A549 (cell line): ENCODE measurements around the gene SLC35F4.

Experiments used
- BCL3 ChIP-seq: fragments of >200 bp; sonication (Bioruptor Twin); formaldehyde crosslinking; IDR thresholded peaks from 3 replicates; pipeline ENCODE4 v1.6.1; 2016
- CTCF ChIP-seq: fragments of >200 bp; sonication (Bioruptor Twin); formaldehyde crosslinking; IDR thresholded peaks from 3 replicates; pipeline ENCODE4 v1.5.1; 2016
- FOSL2 ChIP-seq, 2 experiments: fragments of 450-650 bp in 1 of 2; fragments of >200 bp in 1 of 2; sonication (Bioruptor Twin) in 1 of 2; formaldehyde crosslinking; IDR thresholded peaks; 2 replicates each; pipeline versions ENCODE4 v1.5.0 to v1.6.1; 2016 to 2020; ENCODE audit warnings: mild to moderate bottlenecking in 1 of 2, moderate library complexity in 1 of 2
- RAD21 ChIP-seq, 2 experiments: fragments of >200 bp in 1 of 2; sonication (Bioruptor Twin) in 1 of 2; formaldehyde crosslinking in 1 of 2; IDR thresholded peaks in 1 of 2; conservative IDR thresholded peaks in 1 of 2; 2 replicates in 1 of 2; 3 replicates in 1 of 2; pipeline ENCODE4 v1.6.1; 2012 to 2018; ENCODE audit warnings: inconsistent platforms in 1 of 2
- SMC3 ChIP-seq: fragments of >200 bp; sonication (Bioruptor Twin); formaldehyde crosslinking; IDR thresholded peaks from 3 replicates; pipeline ENCODE4 v1.6.1; 2018; ENCODE audit warnings: inconsistent platforms
- USF2 ChIP-seq: fragments of 450-650 bp; IDR thresholded peaks from 2 replicates; pipeline ENCODE4 v1.6.1; 2014; ENCODE audit warnings: antibody characterized with exemption

- TF ChIP-seq CTCF (no peak), RAD21 (conservative IDR thresholded peaks at IDR 0.05 in 1 of 2, IDR thresholded peaks at IDR 0.05 in 1 of 2) (no peak), SMC3 (no peak), FOSL2 (IDR thresholded peaks at IDR 0.05) (no peak), FOSL2 (CRISPR knock-in tag; IDR thresholded peaks at IDR 0.05) (no peak), BCL3 (no peak), USF2 (no peak)
Measured at GRCh38 chr14:57834001-57834598, 31.8 kb downstream of the SLC35F4 start.
